SK-N-SH (cell line): ENCODE measurements around the gene NOC2L. TPM values are rescaled to one million over a fixed set of nuclear protein-coding genes. Genes with fewer than 3 reads are reported as not detected.

Experiments
- CTCF ChIA-PET: fragments of 300-600, 350-600 bp; formaldehyde crosslinking; extraction: SDS; loops from one replicate; lab custom pipeline; 2021; lab: Yijun Ruan, JAX
- POLR2A ChIA-PET: fragments of 350-600 bp; sonication (Branson Sonifier 250); formaldehyde crosslinking; extraction: SDS; loops from one replicate; lab custom pipeline; 2020; ENCODE audit warnings: antibody characterized with exemption, inconsistent platforms; lab: Yijun Ruan, JAX
- DNase-seq: peaks from one replicate; pipeline ENCODE4 v3.0.0; 2012
- H2AFZ ChIP-seq: fragments of 200-600 bp; sonication (generic); 2 replicates; pipeline ENCODE4 v1.8.1; 2016; ENCODE audit warnings: antibody characterized with exemption, mild to moderate bottlenecking, low read depth
- H3F3A ChIP-seq: fragments of 200-600 bp; sonication (generic); replicated peaks from 2 replicates; pipeline ENCODE3; 2016; ENCODE audit warnings: antibody characterized with exemption, mild to moderate bottlenecking; ENCODE audit not compliant: insufficient read depth
- H3K27ac ChIP-seq, 2 experiments: fragments of 200-500 bp in 1 of 2; fragments of 200-600 bp in 1 of 2; sonication (Bioruptor generic) in 1 of 2; sonication (generic), shearing (Covaris generic) in 1 of 2; 2 replicates each; pipeline versions ENCODE4 v1.5.1 to v1.6.1; 2014 to 2016; ENCODE audit warnings: low read depth in 2 of 2, inconsistent platforms in 1 of 2, low read length in 1 of 2, mild to moderate bottlenecking in 1 of 2, mixed read lengths in 1 of 2
- H3K27me3 ChIP-seq: fragments of 200-600 bp; sonication (generic), shearing (Covaris generic); 2 replicates; pipeline ENCODE4 v1.6.1; 2016; ENCODE audit warnings: mixed run types; ENCODE audit not compliant: insufficient read depth
- H3K36me3 ChIP-seq, 2 experiments: fragments of 200-500 bp in 1 of 2; fragments of 200-600 bp in 1 of 2; sonication (Bioruptor generic) in 1 of 2; sonication (generic) in 1 of 2; replicated peaks in 1 of 2; 2 replicates each; pipeline versions ENCODE3 to v1.5.1; 2014 to 2016; ENCODE audit warnings: low read length in 1 of 2, mild to moderate bottlenecking in 1 of 2; ENCODE audit not compliant: insufficient read depth in 2 of 2, control insufficient read depth in 1 of 2
- H3K4me1 ChIP-seq, 2 experiments: fragments of 200-500 bp in 1 of 2; fragments of 200-600 bp in 1 of 2; sonication (Bioruptor generic) in 1 of 2; sonication (generic), shearing (Covaris generic) in 1 of 2; 2 replicates each; pipeline versions ENCODE4 v1.5.1 to v1.6.1; 2014 to 2016; ENCODE audit warnings: low read depth in 1 of 2, low read length in 1 of 2, mixed run types in 1 of 2; ENCODE audit not compliant: insufficient read depth in 2 of 2, control insufficient read depth in 1 of 2
- H3K4me2 ChIP-seq: fragments of 200-600 bp; sonication (generic), shearing (Covaris generic); 2 replicates; pipeline ENCODE4 v1.6.1; 2017; ENCODE audit warnings: mixed run types
- H3K4me3 ChIP-seq, 2 experiments: fragments of 200-500 bp in 1 of 2; fragments of 200-600 bp in 1 of 2; sonication (Bioruptor generic) in 1 of 2; sonication (generic), shearing (Covaris generic) in 1 of 2; 2 replicates each; pipeline versions ENCODE4 v1.5.1 to v1.8.1; 2014 to 2016; ENCODE audit warnings: low read depth in 2 of 2, inconsistent platforms in 1 of 2, low read length in 1 of 2, mild to moderate bottlenecking in 1 of 2, mixed read lengths in 1 of 2, moderate library complexity in 1 of 2
- H3K79me2 ChIP-seq: fragments of 200-600 bp; sonication (generic); 2 replicates; pipeline ENCODE4 v1.8.1; 2017; ENCODE audit warnings: mild to moderate bottlenecking; ENCODE audit not compliant: insufficient read depth
- H3K9ac ChIP-seq: fragments of 200-600 bp; sonication (generic); 2 replicates; pipeline ENCODE4 v1.6.1; 2017; ENCODE audit warnings: mixed run types
- H3K9me2 ChIP-seq: fragments of 200-600 bp; sonication (generic); 2 replicates; pipeline ENCODE4 v1.6.1; 2017; ENCODE audit warnings: mixed run types
- H3K9me3 ChIP-seq: fragments of 200-600 bp; sonication (generic); 2 replicates; pipeline ENCODE4 v1.6.1; 2017; ENCODE audit warnings: mixed run types, mild to moderate bottlenecking, moderate library complexity
- H4K20me1 ChIP-seq: fragments of 200-600 bp; sonication (generic); 2 replicates; pipeline ENCODE4 v1.6.1; 2017; ENCODE audit warnings: mild to moderate bottlenecking, mixed run types; ENCODE audit not compliant: insufficient read depth
- CTCF ChIP-seq: fragments of 200-600 bp; sonication (generic); IDR thresholded peaks from 2 replicates; pipeline ENCODE4 v1.6.1; 2017; ENCODE audit warnings: antibody characterized with exemption, mild to moderate bottlenecking, moderate library complexity
- ELF1 ChIP-seq: IDR thresholded peaks from 2 replicates; pipeline ENCODE4 v1.4.0; 2012
- GABPA ChIP-seq: IDR thresholded peaks from 2 replicates; pipeline ENCODE4 v1.4.0; 2012; ENCODE audit warnings: low read depth, mild to moderate bottlenecking
- MAX ChIP-seq: IDR thresholded peaks from 2 replicates; pipeline ENCODE4 v1.4.0; 2012; ENCODE audit warnings: low read depth
- NFIC ChIP-seq: IDR thresholded peaks from 2 replicates; pipeline ENCODE4 v1.4.0; 2012; ENCODE audit warnings: borderline replicate concordance
- SIN3A ChIP-seq: IDR thresholded peaks from 2 replicates; pipeline ENCODE4 v1.6.1; 2012; ENCODE audit warnings: low read depth, mild to moderate bottlenecking, low read length, moderate library complexity, borderline replicate concordance
- SMC3 ChIP-seq: IDR thresholded peaks from 2 replicates; pipeline ENCODE4 v1.6.1; 2012; ENCODE audit warnings: low read depth, low read length, improper control_type of control experiment
- TAF1 ChIP-seq: IDR thresholded peaks from 2 replicates; pipeline ENCODE4 v1.6.1; 2012; ENCODE audit warnings: low read depth, mild to moderate bottlenecking, low read length, moderate library complexity, borderline replicate concordance
- TEAD4 ChIP-seq: IDR thresholded peaks from 2 replicates; pipeline ENCODE4 v1.4.0; 2012; ENCODE audit warnings: mild to moderate bottlenecking, borderline replicate concordance; ENCODE audit not compliant: insufficient read depth
- WGBS: methylation state at CpG from one replicate; pipeline ENCODE4 v1.1.6; 2017; ENCODE audit warnings: low lambda C conversion rate; 5-methylcytosine and 5-hydroxymethylcytosine counted together
- polyA plus RNA-seq, 3 experiments: library from polyadenylated mRNA; depleted of rRNA; stranded (reverse); fragments of >200 nt; gene quantifications; 2 replicates each; pipeline ENCODE4 v1.2.3, GENCODE V29; 2012
- TF ChIP-seq, protein P1 (sequence below): IDR thresholded peaks from 2 replicates; pipeline ENCODE4 v1.4.0; 2012; ENCODE audit warnings: low read depth, borderline replicate concordance
- TF ChIP-seq, protein P2 (sequence below): IDR thresholded peaks from 2 replicates; pipeline ENCODE4; 2012

NOC2L gene
- polyA plus RNA-seq, 1 of the 3 experiments (the other 2 are of a cell fraction) = 124 TPM

DNA sequence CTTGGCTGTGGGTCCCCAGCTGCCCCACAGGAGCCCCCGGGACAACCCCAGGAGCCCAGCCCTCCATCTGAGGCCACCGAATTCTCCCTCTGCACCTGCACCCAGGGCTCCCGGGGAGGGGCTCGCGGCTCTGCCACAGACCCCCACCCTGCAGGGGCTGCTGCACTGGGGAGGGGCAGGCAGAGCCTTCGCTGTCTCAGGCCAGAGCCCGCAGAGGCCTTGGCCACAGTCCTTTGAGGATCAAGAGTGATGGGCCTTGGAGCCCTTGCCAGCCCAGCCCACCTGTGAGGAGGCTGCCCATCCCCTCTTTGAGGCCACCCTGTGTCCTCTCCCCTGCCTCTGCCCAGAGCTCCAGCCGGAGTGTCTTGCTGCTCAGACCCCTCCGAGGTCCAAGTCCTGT, 16.3 kb upstream of the NOC2L start:
- Histone ChIP-seq H3K9ac (no peak overlapping the region), H3K9me2 (no peaks in the 10 kb centered on the region), H3K9me3 (no peaks in the 10 kb centered on the region), H3K79me2 (no peaks in the 10 kb centered on the region), H3K27ac (no peak overlapping the region), H3K4me3 (peak overlapping the region; percentile 59 to 73; a peak in 2 of 4 replicates), H3K4me1 (peaks cover 0 to 12% of the 10 kb centered on the region in 2 experiments; a peak in 1 of 4 replicates), H2AFZ (no peak overlapping the region), H3K27me3 (no peaks in the 10 kb centered on the region), H4K20me1 (no peaks in the 10 kb centered on the region), H3K36me3 (no peaks in the 10 kb centered on the region), H3K4me2 (peak overlapping the region; percentile 88), H3F3A (peaks cover 3% of the 10 kb centered on the region)
- no peak for DNase-seq
- TF ChIP-seq SMC3 = no peak
- TF ChIP-seq, protein P1, sequence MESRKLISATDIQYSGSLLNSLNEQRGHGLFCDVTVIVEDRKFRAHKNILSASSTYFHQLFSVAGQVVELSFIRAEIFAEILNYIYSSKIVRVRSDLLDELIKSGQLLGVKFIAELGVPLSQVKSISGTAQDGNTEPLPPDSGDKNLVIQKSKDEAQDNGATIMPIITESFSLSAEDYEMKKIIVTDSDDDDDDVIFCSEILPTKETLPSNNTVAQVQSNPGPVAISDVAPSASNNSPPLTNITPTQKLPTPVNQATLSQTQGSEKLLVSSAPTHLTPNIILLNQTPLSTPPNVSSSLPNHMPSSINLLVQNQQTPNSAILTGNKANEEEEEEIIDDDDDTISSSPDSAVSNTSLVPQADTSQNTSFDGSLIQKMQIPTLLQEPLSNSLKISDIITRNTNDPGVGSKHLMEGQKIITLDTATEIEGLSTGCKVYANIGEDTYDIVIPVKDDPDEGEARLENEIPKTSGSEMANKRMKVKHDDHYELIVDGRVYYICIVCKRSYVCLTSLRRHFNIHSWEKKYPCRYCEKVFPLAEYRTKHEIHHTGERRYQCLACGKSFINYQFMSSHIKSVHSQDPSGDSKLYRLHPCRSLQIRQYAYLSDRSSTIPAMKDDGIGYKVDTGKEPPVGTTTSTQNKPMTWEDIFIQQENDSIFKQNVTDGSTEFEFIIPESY = no peak
- no peak for TF ChIP-seq SIN3A
- TF ChIP-seq CTCF = no peak
- no peak for TF ChIP-seq ELF1
- TF ChIP-seq MAX = no peak
- TF ChIP-seq TEAD4 = no peak
- TF ChIP-seq GABPA = no peak
- TF ChIP-seq, protein P2, sequence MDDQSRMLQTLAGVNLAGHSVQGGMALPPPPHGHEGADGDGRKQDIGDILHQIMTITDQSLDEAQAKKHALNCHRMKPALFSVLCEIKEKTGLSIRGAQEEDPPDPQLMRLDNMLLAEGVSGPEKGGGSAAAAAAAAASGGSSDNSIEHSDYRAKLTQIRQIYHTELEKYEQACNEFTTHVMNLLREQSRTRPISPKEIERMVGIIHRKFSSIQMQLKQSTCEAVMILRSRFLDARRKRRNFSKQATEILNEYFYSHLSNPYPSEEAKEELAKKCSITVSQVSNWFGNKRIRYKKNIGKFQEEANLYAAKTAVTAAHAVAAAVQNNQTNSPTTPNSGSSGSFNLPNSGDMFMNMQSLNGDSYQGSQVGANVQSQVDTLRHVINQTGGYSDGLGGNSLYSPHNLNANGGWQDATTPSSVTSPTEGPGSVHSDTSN = no peak
- CTCF ChIA-PET = interaction anchor here (1.0 to 2.5 kb wide), 15 partner anchors 7 to 106 kb away, joined by 3 to 24 read pairs (median 5); partner anchors contain the start of gene NOC2L
- POLR2A ChIA-PET = interaction anchor here (0.8 to 1.3 kb wide), 2 partner anchors 35 to 70 kb away, joined by 3 to 6 read pairs; no protein-coding TSS in a partner anchor
- WGBS = 77% methylated on average over 5 of the region's 9 CpGs

DNA sequence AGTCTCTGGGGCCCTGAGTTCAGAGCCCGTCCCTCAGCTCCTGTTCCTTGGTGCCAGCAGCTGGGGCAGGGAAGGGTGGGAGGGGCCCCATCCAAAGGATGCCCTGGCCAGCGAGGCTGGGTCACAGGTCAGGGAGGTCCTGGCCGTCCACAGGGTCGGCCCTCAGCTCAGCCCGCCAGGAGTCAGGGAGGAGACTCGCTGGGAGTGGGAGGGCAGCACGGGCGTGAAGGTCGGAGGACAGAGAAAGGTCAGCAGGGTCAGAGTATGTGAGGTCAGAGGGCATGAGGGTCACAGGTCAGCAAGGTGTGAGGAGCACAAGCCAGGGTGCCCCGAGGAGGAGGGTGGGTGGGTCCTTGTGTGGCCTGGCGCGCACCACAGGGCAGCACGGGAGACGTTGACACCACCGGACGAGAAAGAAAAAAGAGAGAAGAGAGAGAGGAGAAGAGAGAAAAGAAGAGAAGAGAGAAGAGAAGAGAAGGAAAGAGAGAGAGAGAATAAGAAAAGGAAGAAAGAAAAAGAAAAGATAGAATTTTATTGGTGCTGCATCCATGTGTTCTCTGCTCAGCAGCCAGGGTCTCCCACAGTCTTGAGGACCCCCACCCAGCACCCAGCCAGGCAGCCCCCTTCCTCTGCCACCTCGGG, 15.8 kb upstream of the NOC2L start:
- no peak overlapping the region for H3K9ac ChIP-seq
- H2AFZ ChIP-seq = no peak overlapping the region
- WGBS = 88% methylated on average over 13 of the region's 17 CpGs
- peaks cover 3% of the 10 kb centered on the region for H3F3A ChIP-seq
- no peak overlapping the region for H3K4me2 ChIP-seq
- H3K27ac ChIP-seq = no peak overlapping the region
- POLR2A ChIA-PET = no interaction called here
- H3K36me3 ChIP-seq = no peaks in the 10 kb centered on the region
- no peaks in the 10 kb centered on the region for H3K79me2 ChIP-seq
- TF ChIP-seq TAF1 (no peak), TEAD4 (no peak), GABPA (no peak), NFIC (no peak)
- H3K4me3 ChIP-seq = no peak overlapping the region
- no peaks in the 10 kb centered on the region for H3K9me2 ChIP-seq
- H3K27me3 ChIP-seq = no peaks in the 10 kb centered on the region
- no peaks in the 10 kb centered on the region for H3K9me3 ChIP-seq
- no peaks in the 10 kb centered on the region for H4K20me1 ChIP-seq
- CTCF ChIA-PET = interaction anchor here (1.2 to 2.5 kb wide), 9 partner anchors 7 to 105 kb away, joined by 3 to 24 read pairs (median 5); no protein-coding TSS in a partner anchor
- peaks cover 0 to 12% of the 10 kb centered on the region in 2 experiments; a peak in 1 of 4 replicates for H3K4me1 ChIP-seq
- DNase-seq = no peak
